ENCODE results near the gene HEG1.

Gene HEG1

GRCh38 chr3:125069452-125069851, 13.7 kb upstream of the HEG1 start:
- DNase-seq (ENCODE audit: low read depth): peak; percentile 21

DNA sequence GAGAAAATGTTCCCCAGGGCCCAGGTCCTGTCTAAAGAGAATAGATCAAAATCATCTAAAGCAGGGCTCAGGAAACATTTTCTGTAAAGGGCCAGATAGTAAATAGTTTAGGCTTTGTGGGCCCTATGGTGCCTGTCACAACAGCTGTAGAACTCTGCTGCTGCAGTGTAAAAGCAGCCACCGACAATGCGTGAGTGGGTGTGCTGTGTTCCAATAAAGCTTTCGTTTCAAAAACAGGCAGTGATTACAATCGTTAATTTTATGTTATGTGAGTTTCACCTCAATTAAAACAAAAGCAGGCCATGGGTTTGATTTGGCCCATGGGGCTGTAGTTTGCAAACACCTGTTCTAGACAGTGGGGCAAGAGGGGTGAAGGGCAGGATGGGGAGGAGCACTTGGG, 12.5 kb upstream of the HEG1 start:
- no peak for DNase-seq (ENCODE audit: low read depth)

DNA sequence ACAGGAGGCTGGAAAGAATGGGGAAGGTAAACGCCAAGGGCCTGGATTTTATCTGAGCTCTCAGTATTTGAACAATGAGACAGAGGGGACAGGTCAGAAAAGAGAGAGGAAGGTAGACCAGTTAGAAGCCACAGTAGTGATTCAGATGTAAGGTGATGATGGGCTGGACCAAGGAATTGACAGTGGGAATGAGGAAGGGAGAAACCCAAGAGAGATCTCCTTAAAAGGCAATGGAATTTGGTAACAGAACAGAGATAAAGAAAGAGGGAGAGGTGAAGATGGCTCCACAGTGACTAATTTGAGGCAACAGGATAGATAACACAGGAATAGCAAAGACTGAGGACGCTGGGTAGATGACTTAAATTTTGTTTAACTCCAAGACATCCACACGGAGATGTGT, 11.4 kb upstream of the HEG1 start:
- no peak for DNase-seq (ENCODE audit: low read depth)

DNA sequence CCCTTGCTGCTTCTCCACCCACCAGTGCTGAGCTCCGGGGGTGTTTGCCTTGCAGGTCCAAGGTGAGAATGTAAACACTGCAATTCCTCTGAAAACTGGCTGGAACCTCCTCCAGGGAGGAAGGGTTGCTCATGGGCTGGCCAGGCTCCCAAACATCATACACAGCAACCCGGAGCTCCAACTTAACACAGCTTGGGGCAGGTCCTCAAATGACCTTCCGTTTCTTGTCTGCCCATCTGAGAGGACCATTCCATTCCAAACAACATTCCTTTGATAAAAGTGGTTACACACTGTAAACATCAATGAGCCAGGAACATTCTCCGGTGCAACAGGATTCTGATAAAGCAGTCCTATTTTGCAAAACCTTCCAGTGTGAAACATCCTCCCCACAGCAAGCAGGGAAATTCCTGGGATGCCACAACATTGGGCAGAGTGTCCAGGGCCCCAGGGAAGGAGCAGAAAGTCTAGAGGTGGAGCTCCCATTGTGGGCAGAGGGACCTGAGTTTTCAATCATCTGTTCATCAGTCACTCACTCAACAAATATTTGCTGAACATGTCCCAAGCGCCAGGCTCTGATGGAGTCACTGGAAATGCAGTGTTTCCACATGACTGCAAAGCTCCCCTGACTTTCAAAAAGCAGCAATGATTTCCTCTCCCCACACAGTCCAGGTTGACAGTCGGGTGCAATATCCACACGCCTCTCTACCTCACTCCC, 7.3 kb upstream of the HEG1 start:
- no peak for DNase-seq (ENCODE audit: low read depth)

- no peak for DNase-seq (ENCODE audit: low read depth)
These were observed 5.8 kb upstream of the HEG1 start for GRCh38 chr3:125061646-125062045.

DNA sequence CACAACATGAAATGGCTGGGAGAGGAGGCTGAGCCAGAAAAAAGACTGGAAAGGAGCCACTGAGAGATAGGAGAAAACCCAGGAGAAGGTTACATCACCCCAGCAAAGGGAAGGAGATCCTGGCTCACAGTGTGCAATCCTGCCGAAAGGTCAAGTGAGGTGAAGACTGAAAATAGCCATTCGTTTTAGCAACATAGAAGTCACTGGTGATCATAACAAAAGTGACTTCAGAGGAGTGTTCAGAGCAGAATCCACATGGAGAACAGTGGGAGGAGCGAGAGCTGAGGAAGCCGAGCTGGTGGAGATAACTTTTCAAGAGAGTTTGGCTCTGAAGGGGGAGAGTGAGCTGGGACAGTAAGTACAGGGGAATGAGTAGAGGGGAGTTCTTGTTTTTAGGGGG, 5.4 kb upstream of the HEG1 start:
- DNase-seq (ENCODE audit: low read depth): no peak

DNA sequence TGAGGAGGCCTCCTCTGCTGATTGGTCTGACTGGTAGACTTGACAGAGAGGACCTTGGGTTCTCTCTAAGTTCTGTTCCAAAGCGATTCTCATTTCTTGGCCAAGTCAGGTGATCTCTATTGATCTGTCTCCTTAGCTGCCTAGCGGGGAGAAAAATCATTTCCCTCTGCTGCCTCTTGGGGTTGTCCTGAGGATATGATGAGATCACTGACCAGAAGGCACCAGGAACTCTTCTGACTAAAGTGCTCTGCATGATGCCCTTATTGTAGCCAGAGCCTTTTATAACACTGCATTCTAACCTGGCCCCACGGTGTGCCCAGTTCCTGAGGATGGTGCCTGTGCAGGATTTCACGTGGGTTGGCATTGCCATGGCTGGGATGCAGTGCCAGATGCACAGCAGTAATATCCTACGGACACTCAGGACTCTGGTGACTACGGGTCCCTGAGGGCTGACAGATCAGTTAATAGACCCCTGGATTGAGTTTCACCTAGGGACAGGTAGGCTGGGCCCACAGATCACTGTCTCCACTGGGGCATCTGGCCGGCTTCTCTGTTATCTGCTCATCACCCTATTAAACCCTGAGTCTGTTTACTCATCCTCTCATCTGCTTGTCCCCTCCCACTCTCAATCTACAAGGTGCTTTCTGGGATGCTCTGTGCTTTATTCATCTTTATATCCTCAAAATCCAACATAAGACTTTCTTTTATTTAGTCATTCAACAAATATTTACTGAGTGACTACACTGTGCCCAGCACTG, 3.9 kb upstream of the HEG1 start:
- DNase-seq (ENCODE audit: low read depth): no peak

DNA sequence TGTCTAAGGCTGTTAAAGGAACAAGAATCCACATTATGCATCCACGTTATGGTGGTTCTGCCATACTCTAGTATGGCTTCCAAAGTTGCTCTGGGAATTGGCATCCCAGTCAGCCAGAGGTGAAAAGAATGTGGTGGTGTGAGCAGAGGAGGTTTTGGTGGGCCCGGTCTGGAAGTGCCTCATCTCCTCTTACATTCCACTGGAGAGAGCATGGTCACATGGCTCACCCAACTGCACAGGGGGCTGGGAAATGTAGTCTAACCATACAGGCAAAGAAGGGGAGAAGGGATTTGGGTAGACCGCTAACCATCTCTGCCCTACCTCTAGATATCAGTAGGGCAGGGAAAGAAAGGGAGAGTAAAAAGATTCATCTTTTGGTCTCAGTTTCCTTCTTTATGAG, 3.2 kb upstream of the HEG1 start:
- DNase-seq (ENCODE audit: low read depth): no peak

DNA sequence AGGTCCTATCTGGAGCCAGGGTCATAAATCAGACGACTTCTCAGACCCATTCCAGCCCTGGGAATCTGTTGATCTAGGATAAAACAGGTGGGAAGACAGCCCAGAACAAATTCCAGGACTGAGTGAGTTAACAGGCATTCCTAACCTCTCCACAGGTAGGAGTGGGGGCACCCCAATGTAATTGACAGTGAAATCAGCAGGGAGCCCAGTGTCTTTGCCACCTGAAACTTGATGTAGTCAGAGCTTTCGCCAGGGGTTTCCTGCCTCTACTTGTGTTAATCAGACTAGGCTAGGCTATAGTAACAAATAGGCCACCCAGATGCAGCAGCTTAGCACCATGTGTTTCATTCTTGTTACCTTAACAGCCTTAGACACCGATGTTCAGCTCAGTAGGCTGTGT, 2.7 kb upstream of the HEG1 start:
- no peak for DNase-seq (ENCODE audit: low read depth)

DNA sequence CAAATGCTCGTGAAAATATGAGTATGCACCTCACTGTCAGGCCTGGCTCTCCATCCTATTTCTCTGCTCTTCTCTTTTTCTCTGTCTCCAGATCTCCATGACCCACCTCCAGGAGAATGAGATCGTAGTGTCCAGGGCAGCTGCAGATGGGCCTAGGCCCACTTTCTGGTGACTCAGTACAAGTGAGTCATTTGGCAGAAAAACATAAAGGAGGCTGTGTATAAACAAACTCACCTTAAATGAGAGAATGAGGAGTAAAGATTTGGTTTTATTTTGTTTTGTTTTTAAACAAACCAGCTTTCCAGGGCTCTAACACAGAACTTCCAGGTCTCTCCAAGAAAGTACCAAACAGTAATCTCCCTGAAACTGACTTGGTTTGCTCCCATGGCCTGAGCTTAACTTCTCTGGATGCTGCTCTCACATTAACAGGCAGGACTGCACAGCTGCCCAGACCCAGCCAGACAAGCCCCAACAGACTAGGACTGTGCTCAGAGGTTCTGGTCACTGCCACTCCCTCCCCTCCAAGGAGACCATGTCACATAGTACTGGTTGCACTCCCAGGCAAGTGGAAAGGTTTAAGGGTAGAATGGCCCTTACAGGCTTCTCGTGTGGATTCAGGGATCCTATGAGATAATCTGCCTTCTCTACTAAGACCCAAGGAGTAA, 1.5 kb upstream of the HEG1 start:
- no peak for DNase-seq (ENCODE audit: low read depth)

GRCh38 chr3:125055331-125055912, 375 bp downstream of the HEG1 start:
- DNase-seq (ENCODE audit: low read depth): no peak

- no peak for DNase-seq (ENCODE audit: low read depth)
These were observed 1.1 kb downstream of the HEG1 start for GRCh38 chr3:125054449-125055329.

- DNase-seq (ENCODE audit: low read depth): no peak
These were observed 1.7 kb downstream of the HEG1 start for GRCh38 chr3:125054062-125054448.

- DNase-seq (ENCODE audit: low read depth): no peak
These were observed 2.5 kb downstream of the HEG1 start for GRCh38 chr3:125053304-125053699.

DNA sequence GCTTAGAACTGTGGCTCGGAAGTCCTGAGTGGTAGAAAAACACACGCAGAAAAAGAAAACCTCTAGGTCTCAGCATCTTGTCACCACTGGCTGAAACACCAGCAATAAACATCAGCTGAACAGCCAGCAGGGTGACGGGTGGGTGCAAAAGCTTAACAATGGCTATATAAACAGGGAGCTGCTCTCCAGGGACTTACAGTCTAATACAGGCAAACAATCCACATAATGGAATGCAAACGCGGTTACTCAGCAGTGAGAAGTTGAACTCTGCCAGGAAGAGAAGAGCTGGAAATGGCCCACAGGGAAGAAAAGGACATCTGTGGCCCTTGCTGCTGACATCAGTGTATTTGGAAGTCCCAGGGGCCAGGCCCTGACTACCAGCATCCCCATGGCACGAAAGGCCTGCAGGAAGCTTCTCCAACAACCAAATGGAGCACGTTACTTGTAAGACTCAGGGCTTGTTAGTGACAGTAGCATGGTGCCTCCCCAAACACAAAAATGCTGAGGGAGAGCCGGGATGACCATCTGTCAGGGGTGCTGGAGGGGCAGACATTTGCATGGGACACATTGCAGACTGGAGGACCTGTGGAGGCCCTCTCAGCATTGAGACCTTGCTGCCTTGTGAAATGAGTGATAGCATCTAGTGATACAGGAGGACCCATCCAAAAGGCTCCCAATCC, 3.0 kb downstream of the HEG1 start:
- DNase-seq (ENCODE audit: low read depth): no peak

DNA sequence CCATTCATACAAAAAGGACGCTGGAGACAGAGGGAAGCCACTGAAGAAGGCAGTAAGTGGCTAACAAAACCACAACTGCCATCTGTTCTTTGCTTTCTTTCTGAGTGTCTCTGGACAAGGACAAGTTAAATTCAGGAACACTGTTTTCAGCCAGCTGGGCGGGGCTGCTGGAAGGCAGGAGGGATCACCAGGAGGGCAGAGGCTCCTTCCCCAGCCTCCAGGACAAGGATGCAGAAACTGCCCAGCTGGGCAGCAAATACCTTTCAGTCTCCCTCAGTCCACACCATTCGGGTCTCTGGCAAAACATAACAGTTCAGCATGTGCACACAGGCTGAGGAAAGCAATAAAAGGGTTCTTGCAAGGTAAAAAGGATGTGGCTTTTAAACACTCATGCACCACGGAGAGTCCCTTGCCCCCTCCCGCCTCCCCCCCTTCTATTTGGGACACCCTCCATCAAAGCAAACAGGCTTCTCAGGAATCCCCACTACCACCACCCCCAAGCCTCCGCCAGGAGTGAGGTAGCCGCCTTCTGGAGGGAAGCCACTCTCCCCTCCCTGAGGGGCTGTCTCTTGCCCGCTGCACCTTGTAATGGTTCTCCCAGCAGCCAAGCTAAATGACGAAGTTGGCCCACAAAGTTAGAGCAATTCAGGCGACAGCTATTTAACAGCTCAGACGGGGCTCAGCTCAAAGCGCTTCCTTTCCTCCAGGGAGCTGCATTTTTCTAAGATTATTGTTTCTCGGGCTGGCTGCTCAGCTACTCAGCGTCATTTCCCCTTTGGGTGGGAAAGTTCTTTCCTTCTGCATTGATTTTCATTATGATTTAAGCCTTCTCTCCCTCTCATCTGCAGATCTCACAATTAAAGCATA, 3.8 kb downstream of the HEG1 start:
- DNase-seq (ENCODE audit: low read depth): no peak

DNA sequence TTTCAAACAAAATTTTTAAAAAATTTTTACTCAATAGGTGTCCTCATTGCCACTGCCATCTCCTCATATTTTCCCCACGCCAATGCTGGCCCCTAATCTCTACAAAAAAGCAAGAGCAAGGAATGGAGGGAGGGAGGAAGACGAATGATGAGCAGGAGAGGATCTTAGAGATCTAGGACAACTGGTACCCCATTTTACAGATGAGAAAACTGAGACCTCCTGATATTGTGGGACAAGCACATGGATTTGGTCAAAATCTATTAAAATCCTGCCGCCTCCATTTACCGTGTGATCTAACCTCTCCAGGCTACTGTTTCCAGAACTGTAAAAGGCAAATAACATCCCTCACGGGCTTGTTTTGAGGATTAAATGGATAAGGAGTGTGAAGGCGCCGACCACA, 4.6 kb downstream of the HEG1 start:
- no peak for DNase-seq (ENCODE audit: low read depth)

DNA sequence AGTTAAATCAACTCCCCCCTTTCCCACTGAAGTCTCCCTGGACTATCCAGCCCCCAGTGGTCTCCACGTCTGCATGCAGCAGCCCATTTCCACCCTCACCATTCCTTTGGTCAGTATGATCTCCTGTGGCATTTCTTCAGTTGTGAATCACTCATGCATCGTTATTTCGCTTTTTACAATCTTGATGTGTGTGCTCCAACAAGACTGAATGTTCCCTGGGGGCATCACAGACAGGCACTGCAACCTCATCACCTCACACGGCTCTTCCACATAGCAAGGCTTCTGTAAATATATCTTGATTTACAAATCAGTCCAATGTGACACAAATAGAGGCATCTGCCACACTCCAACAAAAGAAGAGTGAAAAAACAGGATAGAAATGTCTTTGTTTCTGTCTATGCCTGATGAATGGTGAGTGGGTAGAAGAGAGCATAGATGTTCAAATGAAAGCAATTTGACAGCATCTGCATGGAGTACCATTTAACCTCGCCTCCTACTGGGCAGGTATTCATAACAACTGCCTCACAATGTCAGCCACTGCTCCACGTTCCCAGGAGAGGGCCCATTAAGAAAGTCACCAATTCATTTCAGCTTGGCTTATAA, 5.2 kb downstream of the HEG1 start:
- no peak for DNase-seq (ENCODE audit: low read depth)

- no peak for DNase-seq (ENCODE audit: low read depth)
These were observed 7.5 kb downstream of the HEG1 start for GRCh38 chr3:125048282-125048681.

DNA sequence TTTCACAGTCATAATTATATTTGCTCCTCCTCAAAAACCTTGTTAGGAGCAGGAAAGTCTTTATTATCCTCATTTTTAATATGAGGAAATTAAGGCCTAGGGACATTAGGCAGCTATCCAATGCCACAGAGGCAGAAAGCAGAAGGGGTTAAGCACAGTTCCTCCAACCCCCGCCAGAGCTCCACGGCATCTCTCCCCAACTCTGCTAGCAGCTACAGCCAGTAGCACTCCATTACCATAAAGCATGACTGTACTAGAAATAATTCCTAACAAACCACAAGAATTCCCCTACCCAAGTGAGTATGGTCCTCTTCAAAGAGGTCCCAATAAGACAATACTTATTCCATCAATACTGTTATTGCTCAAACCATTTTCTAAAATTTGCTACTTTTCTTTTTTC, 9.8 kb downstream of the HEG1 start:
- no peak for DNase-seq (ENCODE audit: low read depth)
